Glutamatergic neuron (in vitro differentiated cells): ENCODE measurements around the gene FMC1. TPM values are rescaled to one million over a fixed set of nuclear protein-coding genes. Genes with fewer than 3 reads are reported as not detected.
A peak's percentile ranks its signal among the peaks of the same experiment; 100 is the strongest.

ENCODE experiments used
- DNase-seq: peaks from one replicate; pipeline ENCODE4 v3.0.0; 2022
- H3K27ac Mint-ChIP-seq: one replicate; pipeline ENCODE4 v1.8.0; 2020; ENCODE audit warnings: mild to moderate bottlenecking, mixed read lengths, inconsistent platforms; ENCODE audit not compliant: unreplicated experiment
- H3K27me3 Mint-ChIP-seq: one replicate; pipeline ENCODE4 v1.8.0; 2020; ENCODE audit warnings: mild to moderate bottlenecking, moderate library complexity, mixed read lengths, inconsistent platforms; ENCODE audit not compliant: unreplicated experiment
- H3K36me3 Mint-ChIP-seq: one replicate; pipeline ENCODE4 v1.8.0; 2020; ENCODE audit warnings: mild to moderate bottlenecking, mixed read lengths, inconsistent platforms; ENCODE audit not compliant: unreplicated experiment
- H3K4me1 Mint-ChIP-seq: one replicate; pipeline ENCODE4 v1.8.0; 2020; ENCODE audit warnings: mild to moderate bottlenecking, low read depth, mixed read lengths, inconsistent platforms; ENCODE audit not compliant: unreplicated experiment
- H3K4me3 Mint-ChIP-seq: one replicate; pipeline ENCODE4 v1.8.0; 2020; ENCODE audit warnings: mild to moderate bottlenecking, mixed read lengths, inconsistent platforms; ENCODE audit not compliant: unreplicated experiment
- H3K9me3 Mint-ChIP-seq: one replicate; pipeline ENCODE4 v1.8.0; 2020; ENCODE audit warnings: mild to moderate bottlenecking, moderate library complexity, mixed read lengths, inconsistent platforms; ENCODE audit not compliant: unreplicated experiment
- long read RNA-seq: library from polyadenylated mRNA; unstranded; transcript quantifications from one replicate; pipeline ENCODE4 v2.0.0, GENCODE V29; 2020; ENCODE audit not compliant: unreplicated experiment
- total RNA-seq: library from RNA; stranded (reverse); fragmentation: NEBNext Ultra II Directional; extraction: Animal tissue kit (Norgen Biotek cat#: 25700); gene quantifications from one replicate; pipeline ENCODE4 v1.2.1, GENCODE V29; 2021; ENCODE audit not compliant: unreplicated experiment
- TF ChIP-seq, protein P1 (sequence below): fragments of 200-600 bp; sonication (generic); IDR thresholded peaks from one replicate; pipeline ENCODE4 v1.5.0; 2021; ENCODE audit not compliant: partially characterized antibody, unreplicated experiment

FMC1 gene
- total RNA-seq = 40.1 TPM
- long read RNA-seq, transcript FMC1-201 (2 exons, 1,210 nt) = major isoform, 35 of 39 reads
- long read RNA-seq, partial matches to known transcripts = 0 of 39 reads
- long read RNA-seq, other reads (novel, unspliced or antisense) = 0 of 39 reads

GRCh38 chr7:139341058-139341775, at the start of gene FMC1:
Gene FMC1, plus strand, starts transcription at chr7:139341337. Its CDS starts 48 bp downstream, at chr7:139341385.
- TF ChIP-seq, protein P1, sequence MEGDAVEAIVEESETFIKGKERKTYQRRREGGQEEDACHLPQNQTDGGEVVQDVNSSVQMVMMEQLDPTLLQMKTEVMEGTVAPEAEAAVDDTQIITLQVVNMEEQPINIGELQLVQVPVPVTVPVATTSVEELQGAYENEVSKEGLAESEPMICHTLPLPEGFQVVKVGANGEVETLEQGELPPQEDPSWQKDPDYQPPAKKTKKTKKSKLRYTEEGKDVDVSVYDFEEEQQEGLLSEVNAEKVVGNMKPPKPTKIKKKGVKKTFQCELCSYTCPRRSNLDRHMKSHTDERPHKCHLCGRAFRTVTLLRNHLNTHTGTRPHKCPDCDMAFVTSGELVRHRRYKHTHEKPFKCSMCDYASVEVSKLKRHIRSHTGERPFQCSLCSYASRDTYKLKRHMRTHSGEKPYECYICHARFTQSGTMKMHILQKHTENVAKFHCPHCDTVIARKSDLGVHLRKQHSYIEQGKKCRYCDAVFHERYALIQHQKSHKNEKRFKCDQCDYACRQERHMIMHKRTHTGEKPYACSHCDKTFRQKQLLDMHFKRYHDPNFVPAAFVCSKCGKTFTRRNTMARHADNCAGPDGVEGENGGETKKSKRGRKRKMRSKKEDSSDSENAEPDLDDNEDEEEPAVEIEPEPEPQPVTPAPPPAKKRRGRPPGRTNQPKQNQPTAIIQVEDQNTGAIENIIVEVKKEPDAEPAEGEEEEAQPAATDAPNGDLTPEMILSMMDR = peak; percentile 55
- peaks cover 13% of the 10 kb centered on the region for H3K27me3 Mint-ChIP-seq
- H3K36me3 Mint-ChIP-seq = peaks cover 9% of the 10 kb centered on the region
- peaks cover 20% of the 10 kb centered on the region for H3K9me3 Mint-ChIP-seq
- peak; percentile 89 for DNase-seq
- peak within 1 kb of the TSS; percentile 100 for H3K27ac Mint-ChIP-seq
- peak within 1 kb of the TSS; percentile 96 for H3K4me3 Mint-ChIP-seq
- H3K4me1 Mint-ChIP-seq = peaks cover 4% of the 10 kb centered on the region

DNA sequence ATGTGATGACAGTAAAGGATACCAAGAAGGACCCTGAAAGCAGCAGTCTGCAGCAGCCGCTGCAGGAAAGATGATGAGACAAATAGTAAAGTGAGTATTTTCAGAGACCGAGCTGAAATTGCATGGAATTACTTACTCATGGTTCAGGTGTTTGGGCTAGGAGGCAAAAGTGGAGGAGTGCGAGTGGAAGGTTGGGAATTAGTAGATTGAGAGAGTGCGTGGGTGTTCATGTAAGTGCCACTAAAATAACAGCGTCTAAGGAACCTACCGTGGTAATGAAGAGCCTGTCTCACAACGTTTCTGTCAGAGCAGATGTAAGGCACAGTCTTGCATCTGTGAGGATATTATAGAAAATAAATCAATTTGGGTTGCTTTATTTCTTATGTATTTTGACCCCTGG, 48.3 kb upstream of the FMC1 start:
- H3K4me3 Mint-ChIP-seq = no peak overlapping the region
- no peaks in the 10 kb centered on the region for H3K27me3 Mint-ChIP-seq
- TF ChIP-seq, protein P1 = no peak
- no peaks in the 10 kb centered on the region for H3K4me1 Mint-ChIP-seq
- H3K36me3 Mint-ChIP-seq = peaks cover 4% of the 10 kb centered on the region
- no peak for DNase-seq
- no peaks in the 10 kb centered on the region for H3K9me3 Mint-ChIP-seq
- no peak overlapping the region for H3K27ac Mint-ChIP-seq

- H3K27me3 Mint-ChIP-seq = no peaks in the 10 kb centered on the region
- H3K27ac Mint-ChIP-seq = no peak overlapping the region
- DNase-seq = no peak
- peaks cover 4% of the 10 kb centered on the region for H3K36me3 Mint-ChIP-seq
- no peak overlapping the region for H3K4me3 Mint-ChIP-seq
- TF ChIP-seq, protein P1 = no peak
- no peaks in the 10 kb centered on the region for H3K4me1 Mint-ChIP-seq
- H3K9me3 Mint-ChIP-seq = no peaks in the 10 kb centered on the region
Observed at GRCh38 chr7:139293534-139293933, 47.6 kb upstream of the FMC1 start.

GRCh38 chr7:139294241-139294640, 46.9 kb upstream of the FMC1 start:
- H3K27ac Mint-ChIP-seq = no peak overlapping the region
- TF ChIP-seq, protein P1 = no peak
- no peaks in the 10 kb centered on the region for H3K4me1 Mint-ChIP-seq

DNA sequence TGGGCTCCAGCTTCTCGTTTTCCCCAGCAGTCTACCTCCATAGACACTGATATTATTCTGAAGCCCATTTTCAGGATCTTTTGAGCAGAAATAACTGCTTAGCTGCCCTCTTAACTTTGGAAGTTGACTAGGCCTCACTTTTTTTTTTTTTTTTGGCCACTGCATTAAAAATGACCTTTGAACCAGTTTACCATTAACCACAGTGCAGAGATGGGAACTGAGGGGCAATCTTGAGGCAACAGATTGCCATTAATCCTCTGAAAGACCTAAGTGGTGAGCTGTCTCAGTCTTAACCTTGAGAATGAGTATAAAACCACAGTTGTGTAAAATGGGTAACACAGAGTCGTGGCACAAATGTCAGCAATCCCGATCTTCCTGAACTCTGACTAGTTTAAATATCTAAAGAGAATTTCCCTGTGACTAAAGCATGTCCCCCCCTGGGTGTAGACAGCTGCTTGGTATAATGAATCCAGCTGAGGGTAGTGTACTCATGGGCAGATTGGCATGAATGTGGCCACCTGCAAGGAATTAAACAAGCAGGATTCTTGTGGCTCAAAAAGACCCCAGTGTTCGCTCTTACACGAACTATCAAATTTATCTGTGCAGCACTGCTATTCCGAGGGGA, 46.1 kb upstream of the FMC1 start:
- Mint-ChIP-seq H3K27ac (no peak overlapping the region), H3K27me3 (no peaks in the 10 kb centered on the region), H3K4me3 (no peak overlapping the region), H3K36me3 (peaks cover 4% of the 10 kb centered on the region), H3K4me1 (no peaks in the 10 kb centered on the region), H3K9me3 (no peaks in the 10 kb centered on the region)
- TF ChIP-seq, protein P1 = no peak
- no peak for DNase-seq

More at GRCh38 chr7:139294241-139294640, 46.9 kb upstream of the FMC1 start:
- peaks cover 4% of the 10 kb centered on the region for H3K36me3 Mint-ChIP-seq
- no peak for DNase-seq
- H3K9me3 Mint-ChIP-seq = no peaks in the 10 kb centered on the region
- no peak overlapping the region for H3K4me3 Mint-ChIP-seq
- no peaks in the 10 kb centered on the region for H3K27me3 Mint-ChIP-seq
